GM12801 (cell line): ENCODE results near the gene CADPS.

Source experiments
- CTCF ChIP-seq: IDR thresholded peaks from one replicate; pipeline ENCODE4 v1.5.1; 2011; ENCODE audit warnings: control low read depth; ENCODE audit not compliant: insufficient read length; ENCODE audit errors: extremely low read depth

CADPS gene

GRCh38 chr3:62376906-62377877 is 498.0 kb downstream of the CADPS start:
- no peak for TF ChIP-seq CTCF

- no peak for TF ChIP-seq CTCF
Measured at GRCh38 chr3:62376454-62376720, 498.8 kb downstream of the CADPS start.

GRCh38 chr3:62375655-62376453 is 499.4 kb downstream of the CADPS start:
- TF ChIP-seq CTCF, result no peak

- no peak for TF ChIP-seq CTCF
Measured at GRCh38 chr3:62374341-62375218, 500.6 kb downstream of the CADPS start.

GRCh38 chr3:62373714-62374333 is 501.4 kb downstream of the CADPS start:
- no peak for TF ChIP-seq CTCF

- TF ChIP-seq CTCF, result no peak
Measured at GRCh38 chr3:62373215-62373614, 502.0 kb downstream of the CADPS start, which contains the start of gene FEZF2. Gene FEZF2 (minus strand): TSS chr3:62373550. CDS start chr3:62372868, 682 bp downstream.
